ENCODE measurements around the gene HERPUD2. TPM values are rescaled to one million over a fixed set of nuclear protein-coding genes. Genes with fewer than 3 reads are reported as not detected.

HERPUD2 gene
- 33.6 TPM for total RNA-seq

GRCh38 chr7:35694784-35695472, at the start of gene HERPUD2:
Gene HERPUD2 (minus strand): TSS chr7:35695135. CDS start chr7:35694330, 805 bp downstream.
- DNase-seq (ENCODE audit: low spot score), result peak; percentile 95

- DNase-seq (ENCODE audit: low spot score), result no peak
Observed at GRCh38 chr7:35738889-35739288, 44.0 kb upstream of the HERPUD2 start.

GRCh38 chr7:35736725-35737124, 41.8 kb upstream of the HERPUD2 start:
- DNase-seq (ENCODE audit: low spot score), result no peak

GRCh38 chr7:35735396-35735795, 40.5 kb upstream of the HERPUD2 start:
- no peak for DNase-seq (ENCODE audit: low spot score)

GRCh38 chr7:35734001-35734483, 39.1 kb upstream of the HERPUD2 start:
- no peak for DNase-seq (ENCODE audit: low spot score)

GRCh38 chr7:35731349-35731748, 36.4 kb upstream of the HERPUD2 start:
- no peak for DNase-seq (ENCODE audit: low spot score)

GRCh38 chr7:35729061-35729783, 34.3 kb upstream of the HERPUD2 start:
- DNase-seq (ENCODE audit: low spot score), result no peak

GRCh38 chr7:35728412-35729060, 33.6 kb upstream of the HERPUD2 start:
- DNase-seq (ENCODE audit: low spot score), result no peak

GRCh38 chr7:35727571-35727970, 32.6 kb upstream of the HERPUD2 start:
- no peak for DNase-seq (ENCODE audit: low spot score)

GRCh38 chr7:35726654-35727053, 31.7 kb upstream of the HERPUD2 start:
- no peak for DNase-seq (ENCODE audit: low spot score)

- DNase-seq (ENCODE audit: low spot score), result peak; percentile 45
Observed at GRCh38 chr7:35725280-35725680, 30.3 kb upstream of the HERPUD2 start.

GRCh38 chr7:35723011-35723410, 28.1 kb upstream of the HERPUD2 start:
- no peak for DNase-seq (ENCODE audit: low spot score)

GRCh38 chr7:35722054-35722849, 27.3 kb upstream of the HERPUD2 start:
- no peak for DNase-seq (ENCODE audit: low spot score)

- no peak for DNase-seq (ENCODE audit: low spot score)
Observed at GRCh38 chr7:35721288-35721687, 26.4 kb upstream of the HERPUD2 start.

- no peak for DNase-seq (ENCODE audit: low spot score)
Observed at GRCh38 chr7:35720849-35721248, 25.9 kb upstream of the HERPUD2 start.

GRCh38 chr7:35720032-35720431, 25.1 kb upstream of the HERPUD2 start:
- no peak for DNase-seq (ENCODE audit: low spot score)

- no peak for DNase-seq (ENCODE audit: low spot score)
Observed at GRCh38 chr7:35718047-35718446, 23.1 kb upstream of the HERPUD2 start.

- no peak for DNase-seq (ENCODE audit: low spot score)
Observed at GRCh38 chr7:35717516-35717915, 22.6 kb upstream of the HERPUD2 start.

- DNase-seq (ENCODE audit: low spot score), result no peak
Observed at GRCh38 chr7:35717013-35717412, 22.1 kb upstream of the HERPUD2 start.

GRCh38 chr7:35716038-35716803, 21.3 kb upstream of the HERPUD2 start:
- DNase-seq (ENCODE audit: low spot score), result no peak

- no peak for DNase-seq (ENCODE audit: low spot score)
Observed at GRCh38 chr7:35714862-35715261, 19.9 kb upstream of the HERPUD2 start.
